ENCODE results near the gene EIF6. TPM values are rescaled to one million over a fixed set of nuclear protein-coding genes. Genes with fewer than 3 reads are reported as not detected.
"Not testable (repeated sequence)": the region's sequence is repeated elsewhere in the genome, so short reads cannot be mapped to it uniquely, and the experiment has no call there.

Gene EIF6
- total RNA-seq, 2 experiments from 2014 or later, result 106 to 113 TPM

GRCh38 chr20:35317416-35318210, 33.0 kb upstream of the EIF6 start:
- peaks cover 1% of the 10 kb centered on the region; the same call in 1 of the 2 replicates for H3K36me3 ChIP-seq (ENCODE audit: insufficient read depth, low read length)
- no peak overlapping the region for H3K4me3 ChIP-seq (ENCODE audit: low read depth, low read length, poor library complexity, severe bottlenecking)
- H3K27ac ChIP-seq (ENCODE audit: low read depth, low read length, poor library complexity, severe bottlenecking), result no peak overlapping the region
- H4K20me1 ChIP-seq (ENCODE audit: insufficient read depth, low read length), result no peaks in the 10 kb centered on the region
- DNase-seq (ENCODE audit: low spot score), result no peak
- no peaks in the 10 kb centered on the region for H3K9me3 ChIP-seq (ENCODE audit: low read length)
- ChIA-PET POLR2A (interaction anchor here (0.6 to 1.2 kb wide), 3 partner anchors 25 to 566 kb away, joined by 3 to 4 read pairs (median 4); no protein-coding TSS in a partner anchor), CTCF (ENCODE audit: unreplicated experiment) (interaction anchor here (0.6 kb wide), 1 partner anchor 131 kb away, joined by 3 read pairs; no protein-coding TSS in a partner anchor)
- no peaks in the 10 kb centered on the region for H3K4me1 ChIP-seq (ENCODE audit: insufficient read depth, low read length, poor library complexity, severe bottlenecking)
- intact Hi-C loops (cut with micrococcal nuclease; ENCODE audit: unreplicated experiment), result no loop called here
- H3K4me2 ChIP-seq (ENCODE audit: low read length), result no peak overlapping the region
- no peak overlapping the region for H2AFZ ChIP-seq (ENCODE audit: low read length)
- no peaks in the 10 kb centered on the region for H3K9me2 ChIP-seq (ENCODE audit: insufficient read depth, low read length)
- H3K79me2 ChIP-seq (ENCODE audit: insufficient read depth, low read depth, low read length), result no peaks in the 10 kb centered on the region
- no TSS peak for BruUV-seq (replicated peaks)
- TF ChIP-seq EZH2phosphoT487 (IDR thresholded peaks at IDR 0.05; ENCODE audit: borderline replicate concordance, low read depth, low read length) (no peak), CTCF (conservative IDR thresholded peaks at IDR 0.05; ENCODE audit: low read length) (no peak)

- Histone ChIP-seq H3K4me1 (ENCODE audit: insufficient read depth, low read length, poor library complexity, severe bottlenecking) (no peaks in the 10 kb centered on the region), H3K36me3 (ENCODE audit: insufficient read depth, low read length) (peaks cover 15% of the 10 kb centered on the region; the same call in 1 of the 2 replicates), H3K79me2 (ENCODE audit: insufficient read depth, low read depth, low read length) (no peaks in the 10 kb centered on the region), H4K20me1 (ENCODE audit: insufficient read depth, low read length) (no peaks in the 10 kb centered on the region), H3K4me2 (ENCODE audit: low read length) (no peak overlapping the region), H3K9me3 (ENCODE audit: low read length) (no peaks in the 10 kb centered on the region), H3K27ac (ENCODE audit: low read depth, low read length, poor library complexity, severe bottlenecking) (no peak overlapping the region), H3K9me2 (ENCODE audit: insufficient read depth, low read length) (no peaks in the 10 kb centered on the region), H3K4me3 (ENCODE audit: low read depth, low read length, poor library complexity, severe bottlenecking) (no peak overlapping the region), H2AFZ (ENCODE audit: low read length) (no peak overlapping the region)
- no peak for TF ChIP-seq EZH2phosphoT487 (IDR thresholded peaks at IDR 0.05; ENCODE audit: borderline replicate concordance, low read depth, low read length)
- TF ChIP-seq CTCF (conservative IDR thresholded peaks at IDR 0.05; ENCODE audit: low read length), result no peak
- CTCF ChIA-PET (ENCODE audit: unreplicated experiment), result no interaction called here
- no peak for DNase-seq (ENCODE audit: low spot score)
- POLR2A ChIA-PET, result no interaction called here
- intact Hi-C loops (cut with micrococcal nuclease; ENCODE audit: unreplicated experiment), result no loop called here
- BruUV-seq (replicated peaks), result no TSS peak
Observed at GRCh38 chr20:35316086-35316485, 31.5 kb upstream of the EIF6 start.

DNA sequence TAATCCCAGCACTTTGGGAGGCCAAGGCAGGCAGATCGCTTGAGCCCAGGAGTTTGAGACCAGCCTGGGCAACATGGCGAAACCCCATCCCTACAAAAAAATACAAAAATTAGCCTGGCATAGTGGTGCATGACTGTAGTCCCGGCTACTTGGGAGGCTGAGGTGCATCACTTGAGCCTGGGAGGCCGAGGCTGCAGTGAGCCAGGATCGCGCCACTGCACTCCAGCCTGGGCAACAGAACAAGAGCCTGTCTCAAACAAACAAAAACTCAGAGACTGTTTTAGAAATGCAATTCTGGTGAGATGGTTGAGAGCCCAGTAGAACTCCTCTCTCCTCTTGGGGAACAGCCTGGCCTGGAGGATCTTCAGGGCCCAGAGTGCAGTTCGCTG, 31.1 kb upstream of the EIF6 start:
- H3K4me1 ChIP-seq (ENCODE audit: insufficient read depth, low read length, poor library complexity, severe bottlenecking); H4K20me1 ChIP-seq (ENCODE audit: insufficient read depth, low read length); H3K79me2 ChIP-seq (ENCODE audit: insufficient read depth, low read depth, low read length); H3K9me2 ChIP-seq (ENCODE audit: insufficient read depth, low read length); H2AFZ ChIP-seq (ENCODE audit: low read length); POLR2A ChIA-PET; H3K27ac ChIP-seq (ENCODE audit: low read depth, low read length, poor library complexity, severe bottlenecking); H3K4me2 ChIP-seq (ENCODE audit: low read length); BruUV-seq (replicated peaks); intact Hi-C loops (cut with micrococcal nuclease; ENCODE audit: unreplicated experiment); CTCF ChIA-PET (ENCODE audit: unreplicated experiment); H3K4me3 ChIP-seq (ENCODE audit: low read depth, low read length, poor library complexity, severe bottlenecking); DNase-seq (ENCODE audit: low spot score); H3K9me3 ChIP-seq (ENCODE audit: low read length): not testable (repeated sequence)
- peaks cover 15% of the 10 kb centered on the region; the same call in 1 of the 2 replicates for H3K36me3 ChIP-seq (ENCODE audit: insufficient read depth, low read length)
